Uterus (tissue), 4 donors: ENCODE results near the gene CRMP1. TPM values are rescaled to one million over a fixed set of nuclear protein-coding genes. Genes with fewer than 3 reads are reported as not detected.
"Not testable (repeated sequence)": the region's sequence is repeated elsewhere in the genome, so short reads cannot be mapped to it uniquely, and the experiment has no call there.

ENCODE experiments used
- DNase-seq, 2 donors: peaks; one replicate each; pipeline ENCODE4 v3.0.0-alpha.2; 2019 to 2020
- H3K27ac ChIP-seq, 2 donors: fragments of 200-600 bp; sonication (generic); 1 replicate in 1 of 2; 2 replicates in 1 of 2; pipeline ENCODE4 v1.5.1; 2016 to 2018
- H3K27me3 ChIP-seq, 2 donors: fragments of 200-600 bp; sonication (generic); one replicate each; pipeline ENCODE4 v1.5.1; 2018 to 2019; ENCODE audit warnings: control low read depth in 1 of 2
- H3K36me3 ChIP-seq, 2 donors: fragments of 200-600 bp; sonication (generic); one replicate each; pipeline ENCODE4 v1.5.1; 2019; ENCODE audit warnings: control low read depth in 1 of 2
- H3K4me1 ChIP-seq, 2 donors: fragments of 200-600 bp; sonication (generic); one replicate each; pipeline ENCODE4 v1.5.1; 2018 to 2019; ENCODE audit warnings: control low read depth in 1 of 2
- H3K4me3 ChIP-seq, 2 donors: fragments of 200-600 bp; sonication (generic); 1 replicate in 1 of 2; 2 replicates in 1 of 2; pipeline ENCODE4 v1.5.1; 2018 to 2019; ENCODE audit warnings: mild to moderate bottlenecking in 1 of 2
- H3K9me3 ChIP-seq, 2 donors: fragments of 200-600 bp; sonication (generic); one replicate each; pipeline ENCODE4 v1.5.1; 2019; ENCODE audit warnings: control low read depth in 1 of 2
- CTCF ChIP-seq, 4 experiments: fragments of 200-600 bp in 2 of 4; fragments of 450-650 bp in 2 of 4; sonication (generic) in 2 of 4; IDR thresholded peaks; one replicate each; pipeline ENCODE4 v1.5.1; 2016 to 2019; ENCODE audit warnings: antibody characterized with exemption in 4 of 4, mild to moderate bottlenecking in 2 of 4, moderate library complexity in 1 of 4
- POLR2A ChIP-seq, 2 donors: fragments of 450-650 bp; IDR thresholded peaks; one replicate each; pipeline ENCODE4 v1.6.1; 2016; ENCODE audit warnings: antibody characterized with exemption in 2 of 2, mild to moderate bottlenecking in 1 of 2, moderate library complexity in 1 of 2
- intact Hi-C: fragments of 100-400 bp; cut with DNase I; formaldehyde crosslinking; loops from one replicate; pipeline ENCODE4 v1.15.1; 2023; ENCODE audit warnings: low total_unique reads
- total RNA-seq, 4 donors: library from RNA; depleted of rRNA in 3 of 4; stranded (reverse); fragments of >200 nt in 3 of 4; gene quantifications; one replicate each; pipeline versions ENCODE4 v1.1.0 to v1.2.4, GENCODE V29; 2014 to 2023
- donor health status: DM: yes; HTN: yes; CAD: no.

The CRMP1 gene
- total RNA-seq, 4 donors from 2014 or later: 0.59 to 42.8 (median 2.3) TPM

GRCh38 chr4:5865896-5866599 lies 26.8 kb downstream of the CRMP1 start:
- TF ChIP-seq POLR2A (IDR thresholded peaks at IDR 0.05): no peak
- TF ChIP-seq CTCF (IDR thresholded peaks at IDR 0.05): no peak
- H3K4me1 ChIP-seq: no peaks in the 10 kb centered on the region

GRCh38 chr4:5863461-5864113 lies 29.3 kb downstream of the CRMP1 start:
- DNase-seq: no peak
- Histone ChIP-seq H3K36me3 (no peaks in the 10 kb centered on the region), H3K4me1 (no peaks in the 10 kb centered on the region), H3K27ac (no peak overlapping the region), H3K9me3 (no peaks in the 10 kb centered on the region), H3K27me3 (no peaks in the 10 kb centered on the region), H3K4me3 (no peak overlapping the region)
- intact Hi-C loops: no loop called here
- TF ChIP-seq POLR2A (IDR thresholded peaks at IDR 0.05) (no peak), CTCF (IDR thresholded peaks at IDR 0.05) (no peak)

More at GRCh38 chr4:5865896-5866599, 26.8 kb downstream of the CRMP1 start:
- Histone ChIP-seq H3K27ac (no peak overlapping the region), H3K36me3 (no peaks in the 10 kb centered on the region), H3K4me3 (no peak overlapping the region), H3K9me3 (no peaks in the 10 kb centered on the region), H3K27me3 (no peaks in the 10 kb centered on the region)
- intact Hi-C loops: no loop called here
- DNase-seq: no peak

GRCh38 chr4:5858020-5858769 lies 34.7 kb downstream of the CRMP1 start:
- no peak for DNase-seq
- Histone ChIP-seq H3K27me3 (no peaks in the 10 kb centered on the region), H3K4me3 (no peak overlapping the region), H3K27ac (no peak overlapping the region), H3K4me1 (no peaks in the 10 kb centered on the region), H3K36me3 (no peaks in the 10 kb centered on the region), H3K9me3 (no peaks in the 10 kb centered on the region)
- intact Hi-C loops: no loop called here
- TF ChIP-seq POLR2A (IDR thresholded peaks at IDR 0.05) (no peak), CTCF (IDR thresholded peaks at IDR 0.05) (no peak)

- intact Hi-C loops: no loop called here
- no peak overlapping the region for H3K4me3 ChIP-seq
- DNase-seq: no peak
- no peaks in the 10 kb centered on the region for H3K9me3 ChIP-seq
- H3K36me3 ChIP-seq: no peaks in the 10 kb centered on the region
- no peaks in the 10 kb centered on the region for H3K27me3 ChIP-seq
- TF ChIP-seq POLR2A (IDR thresholded peaks at IDR 0.05) (no peak), CTCF (IDR thresholded peaks at IDR 0.05) (no peak)
- H3K27ac ChIP-seq: no peak overlapping the region
- H3K4me1 ChIP-seq: no peaks in the 10 kb centered on the region
These were observed 35.7 kb downstream of the CRMP1 start for GRCh38 chr4:5857199-5857598.

GRCh38 chr4:5856362-5856761 lies 36.5 kb downstream of the CRMP1 start:
- H3K9me3 ChIP-seq, intact Hi-C loops, DNase-seq, H3K27me3 ChIP-seq, H3K36me3 ChIP-seq, H3K27ac ChIP-seq, H3K4me1 ChIP-seq, H3K4me3 ChIP-seq: not testable (repeated sequence)
